Measurements from ENCODE around the gene MAP1LC3C. TPM values are rescaled to one million over a fixed set of nuclear protein-coding genes. Genes with fewer than 3 reads are reported as not detected.
"Not testable (repeated sequence)": the region's sequence is repeated elsewhere in the genome, so short reads cannot be mapped to it uniquely, and the experiment has no call there.

MAP1LC3C gene
- total RNA-seq, 1 donor from 2014 or later: 10.9 TPM

DNA sequence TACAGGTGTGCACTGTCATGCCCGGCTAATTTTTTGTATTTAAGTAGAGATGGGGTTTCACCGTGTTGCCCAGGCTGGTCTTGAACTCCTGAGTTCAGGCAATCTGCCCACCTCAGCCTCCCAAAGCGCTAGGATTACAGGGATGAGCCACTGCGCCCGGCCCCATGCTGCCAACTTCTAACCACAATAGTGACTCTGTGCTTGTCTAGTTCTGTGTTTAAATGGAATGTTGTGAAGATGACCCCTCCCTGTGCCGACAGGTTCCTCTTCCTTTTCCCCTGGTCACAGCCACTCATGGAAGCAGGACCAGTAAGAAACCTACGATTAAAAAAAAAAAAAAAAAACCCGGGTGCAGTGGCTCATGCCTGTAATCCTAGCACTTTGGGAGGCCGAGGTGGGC, 4.7 kb downstream of the MAP1LC3C start:
- no peak for ATAC-seq
- DNase-seq: no peak
- Histone ChIP-seq H3K27ac (no peak overlapping the region), H3K9me3 (no peaks in the 10 kb centered on the region), H3K4me1 (peaks cover 5% of the 10 kb centered on the region), H3K27me3 (ENCODE audit: low read depth) (no peaks in the 10 kb centered on the region), H3K36me3 (no peaks in the 10 kb centered on the region), H3K4me3 (no peak overlapping the region)
- TF ChIP-seq, protein P1, sequence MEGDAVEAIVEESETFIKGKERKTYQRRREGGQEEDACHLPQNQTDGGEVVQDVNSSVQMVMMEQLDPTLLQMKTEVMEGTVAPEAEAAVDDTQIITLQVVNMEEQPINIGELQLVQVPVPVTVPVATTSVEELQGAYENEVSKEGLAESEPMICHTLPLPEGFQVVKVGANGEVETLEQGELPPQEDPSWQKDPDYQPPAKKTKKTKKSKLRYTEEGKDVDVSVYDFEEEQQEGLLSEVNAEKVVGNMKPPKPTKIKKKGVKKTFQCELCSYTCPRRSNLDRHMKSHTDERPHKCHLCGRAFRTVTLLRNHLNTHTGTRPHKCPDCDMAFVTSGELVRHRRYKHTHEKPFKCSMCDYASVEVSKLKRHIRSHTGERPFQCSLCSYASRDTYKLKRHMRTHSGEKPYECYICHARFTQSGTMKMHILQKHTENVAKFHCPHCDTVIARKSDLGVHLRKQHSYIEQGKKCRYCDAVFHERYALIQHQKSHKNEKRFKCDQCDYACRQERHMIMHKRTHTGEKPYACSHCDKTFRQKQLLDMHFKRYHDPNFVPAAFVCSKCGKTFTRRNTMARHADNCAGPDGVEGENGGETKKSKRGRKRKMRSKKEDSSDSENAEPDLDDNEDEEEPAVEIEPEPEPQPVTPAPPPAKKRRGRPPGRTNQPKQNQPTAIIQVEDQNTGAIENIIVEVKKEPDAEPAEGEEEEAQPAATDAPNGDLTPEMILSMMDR (IDR thresholded peaks at IDR 0.05): no peak
- intact Hi-C loops (cut with DNase I): no loop called here

DNA sequence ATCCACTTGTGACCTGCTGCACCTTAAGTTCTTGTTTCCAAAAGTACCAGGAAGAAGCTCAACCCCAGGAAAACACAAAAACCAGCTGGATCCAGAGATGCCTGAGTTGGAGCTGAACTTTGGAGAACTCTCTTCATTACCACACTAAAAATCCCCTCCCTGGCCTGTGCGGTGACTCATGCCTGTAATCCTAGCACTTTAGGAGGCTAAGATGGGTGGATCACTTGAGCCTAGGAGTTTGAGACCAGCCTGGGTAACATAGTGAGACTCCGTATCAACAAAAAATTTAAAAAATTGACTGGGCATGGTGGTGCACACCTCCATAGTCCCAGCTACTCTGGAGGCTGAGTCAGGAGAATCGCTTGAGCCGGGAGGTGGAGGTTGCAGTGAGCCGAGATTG, 6.2 kb downstream of the MAP1LC3C start:
- H3K36me3 ChIP-seq: no peaks in the 10 kb centered on the region
- no peak overlapping the region for H3K27ac ChIP-seq
- H3K4me1 ChIP-seq: no peaks in the 10 kb centered on the region
- intact Hi-C loops (cut with DNase I): no loop called here
- no peak overlapping the region for H3K4me3 ChIP-seq
- DNase-seq: no peak
- no peak for ATAC-seq
- TF ChIP-seq, protein P1 (IDR thresholded peaks at IDR 0.05): no peak
- H3K9me3 ChIP-seq: no peaks in the 10 kb centered on the region
- no peaks in the 10 kb centered on the region for H3K27me3 ChIP-seq (ENCODE audit: low read depth)

DNA sequence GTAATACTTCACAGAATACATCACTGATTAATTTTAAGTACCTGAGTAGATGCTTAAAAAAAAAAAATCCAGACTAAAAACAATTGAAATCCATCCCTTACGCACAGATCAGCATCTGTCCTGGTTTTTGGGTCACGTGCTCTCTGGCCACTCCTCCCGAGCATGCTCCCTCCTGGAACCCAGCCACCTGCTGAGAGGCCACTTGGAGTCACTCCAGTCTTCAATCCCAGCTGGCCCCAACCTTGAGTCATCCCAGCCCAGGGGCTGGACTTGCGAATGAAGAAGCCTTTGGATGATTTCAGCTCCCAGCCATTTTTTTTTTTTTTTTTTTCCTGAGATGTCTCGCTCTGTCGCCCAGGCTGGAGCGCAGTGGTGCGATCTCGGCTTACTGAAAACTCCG, 8.9 kb downstream of the MAP1LC3C start:
- no peak overlapping the region for H3K27ac ChIP-seq
- DNase-seq: peak; percentile 61
- TF ChIP-seq, protein P1 (IDR thresholded peaks at IDR 0.05): no peak
- no peaks in the 10 kb centered on the region for H3K9me3 ChIP-seq
- intact Hi-C loops (cut with DNase I): no loop called here
- no peaks in the 10 kb centered on the region for H3K36me3 ChIP-seq
- H3K4me3 ChIP-seq: no peak overlapping the region
- H3K4me1 ChIP-seq: no peaks in the 10 kb centered on the region
- peak; percentile 58 to 69 for ATAC-seq
- H3K27me3 ChIP-seq (ENCODE audit: low read depth): no peaks in the 10 kb centered on the region

DNA sequence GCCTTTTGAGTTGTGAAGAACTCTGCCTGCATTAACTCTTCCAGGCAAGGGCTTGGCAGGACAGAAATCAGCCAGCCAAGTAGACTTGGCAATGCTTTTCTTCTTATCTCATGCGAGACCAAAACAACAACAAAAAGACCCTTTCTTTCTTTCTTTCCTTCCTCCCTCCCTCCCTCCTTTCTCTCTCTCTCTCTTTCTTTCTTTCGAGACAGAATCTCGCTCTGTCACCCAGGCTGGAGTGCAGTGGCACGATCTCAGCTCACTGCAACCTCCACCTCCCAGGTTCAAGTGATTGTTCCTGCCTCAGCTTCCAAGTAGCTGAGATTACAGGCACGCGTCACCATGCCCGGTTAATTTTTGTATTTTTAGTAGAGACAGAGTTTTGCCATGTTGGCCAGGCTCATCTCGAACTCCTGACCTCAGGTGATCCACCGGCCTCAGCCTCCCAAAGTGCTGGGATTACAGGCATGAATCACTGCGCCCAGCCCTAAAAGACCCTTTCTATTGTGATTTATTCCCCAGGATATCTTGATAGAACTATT, 10.4 kb downstream of the MAP1LC3C start:
- H3K9me3 ChIP-seq; H3K4me3 ChIP-seq; H3K27ac ChIP-seq; H3K36me3 ChIP-seq; intact Hi-C loops (cut with DNase I); H3K4me1 ChIP-seq; H3K27me3 ChIP-seq (ENCODE audit: low read depth); DNase-seq; ATAC-seq: not testable (repeated sequence)

DNA sequence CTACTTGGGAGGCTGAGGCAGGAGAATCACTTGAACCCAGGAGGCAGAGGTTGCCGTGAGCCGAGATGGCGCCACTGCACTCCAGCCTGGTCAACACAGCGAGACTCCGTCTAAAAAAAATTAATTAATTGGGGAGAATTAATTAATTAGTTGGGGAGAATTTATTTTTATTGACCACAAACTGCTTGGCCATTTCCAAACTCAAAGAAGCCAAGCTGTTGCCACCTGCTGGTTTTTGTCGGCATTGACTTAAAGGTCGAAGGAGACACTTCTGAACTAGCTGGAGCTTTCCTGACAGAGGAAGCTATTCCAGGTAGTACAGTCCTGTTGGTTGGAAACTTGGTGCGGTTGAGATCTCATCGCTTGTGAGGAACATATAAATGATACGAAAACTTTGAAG, 13.1 kb downstream of the MAP1LC3C start:
- no peaks in the 10 kb centered on the region for H3K9me3 ChIP-seq
- no peaks in the 10 kb centered on the region for H3K4me1 ChIP-seq
- no peak for ATAC-seq
- no peak overlapping the region for H3K4me3 ChIP-seq
- H3K27me3 ChIP-seq (ENCODE audit: low read depth): no peaks in the 10 kb centered on the region
- no peaks in the 10 kb centered on the region for H3K36me3 ChIP-seq
- TF ChIP-seq, protein P1 (IDR thresholded peaks at IDR 0.05): peak; percentile 40
- intact Hi-C loops (cut with DNase I): no loop called here
- no peak for DNase-seq
- no peak overlapping the region for H3K27ac ChIP-seq

DNA sequence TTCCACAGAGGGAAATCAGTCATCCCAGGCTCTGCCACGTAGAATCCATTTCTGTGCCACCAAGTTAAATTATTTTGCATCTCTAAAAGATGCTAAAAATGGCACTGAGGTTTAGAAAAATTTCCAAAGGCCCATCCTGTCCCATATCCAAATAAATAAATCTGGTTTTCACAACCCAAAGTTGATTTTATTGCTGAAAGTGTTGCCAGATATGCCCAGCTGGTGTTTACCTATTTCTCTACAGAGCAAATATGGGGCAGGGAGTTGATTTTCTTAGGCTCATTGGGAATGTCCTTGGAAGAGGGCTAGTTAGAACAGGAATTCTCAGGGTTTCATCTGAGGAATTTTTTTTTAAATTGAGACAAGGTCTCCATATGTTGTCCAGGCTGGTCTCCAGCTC, 19.0 kb downstream of the MAP1LC3C start:
- H3K36me3 ChIP-seq: no peaks in the 10 kb centered on the region
- TF ChIP-seq, protein P1 (IDR thresholded peaks at IDR 0.05): no peak
- intact Hi-C loops (cut with DNase I): no loop called here
- no peak for DNase-seq
- H3K27me3 ChIP-seq (ENCODE audit: low read depth): no peaks in the 10 kb centered on the region
- H3K27ac ChIP-seq: no peak overlapping the region
- no peaks in the 10 kb centered on the region for H3K4me1 ChIP-seq
- no peak overlapping the region for H3K4me3 ChIP-seq
- no peaks in the 10 kb centered on the region for H3K9me3 ChIP-seq
- no peak for ATAC-seq

Measured in lower lobe of right lung (tissue), 2 donors.